Measurements from ENCODE around the gene SERPINA5. TPM values are rescaled to one million over a fixed set of nuclear protein-coding genes. Genes with fewer than 3 reads are reported as not detected.

SERPINA5 gene
- total and polyA plus RNA-seq, 2 donors (not counting 1 experiment from before 2014, with no cell fraction given), result not detected

GRCh38 chr14:94542111-94542810 is 39.0 kb upstream of the SERPINA5 start:
- Histone ChIP-seq H3K9me3 (ENCODE audit: control insufficient read depth, insufficient read depth, low read depth, low read length) (no peaks in the 10 kb centered on the region), H3K79me2 (ENCODE audit: control insufficient read depth, insufficient read depth, low read length) (no peaks in the 10 kb centered on the region), H3K27ac (ENCODE audit: insufficient read depth, low read length) (no peak overlapping the region), H3K9ac (ENCODE audit: insufficient read depth, low read length) (no peak overlapping the region), H4K20me1 (ENCODE audit: control insufficient read depth, extremely low read depth, insufficient read depth, low read length) (no peaks in the 10 kb centered on the region), H3K27me3 (ENCODE audit: control insufficient read depth, insufficient read depth, low read length) (no peaks in the 10 kb centered on the region), H2AFZ (ENCODE audit: low read length) (no peak overlapping the region), H3K36me3 (ENCODE audit: control insufficient read depth, insufficient read depth, low read length) (no peaks in the 10 kb centered on the region), H3K4me2 (ENCODE audit: extremely low read depth, insufficient read depth, low read length) (no peak overlapping the region), H3K4me1 (ENCODE audit: control insufficient read depth, extremely low read depth, insufficient read depth, low read length) (no peaks in the 10 kb centered on the region), H3K4me3 (replicated peaks in 1 of 4; ENCODE audit: control extremely low read depth in 1 of 4, insufficient read depth in 1 of 4, low read depth in 3 of 4, low read length in 4 of 4) (no peak overlapping the region)
- DNase-seq (ENCODE audit: low read depth in 2 of 2), result peak in 1 of 2 donors; percentile 45
- TF ChIP-seq, protein P1, sequence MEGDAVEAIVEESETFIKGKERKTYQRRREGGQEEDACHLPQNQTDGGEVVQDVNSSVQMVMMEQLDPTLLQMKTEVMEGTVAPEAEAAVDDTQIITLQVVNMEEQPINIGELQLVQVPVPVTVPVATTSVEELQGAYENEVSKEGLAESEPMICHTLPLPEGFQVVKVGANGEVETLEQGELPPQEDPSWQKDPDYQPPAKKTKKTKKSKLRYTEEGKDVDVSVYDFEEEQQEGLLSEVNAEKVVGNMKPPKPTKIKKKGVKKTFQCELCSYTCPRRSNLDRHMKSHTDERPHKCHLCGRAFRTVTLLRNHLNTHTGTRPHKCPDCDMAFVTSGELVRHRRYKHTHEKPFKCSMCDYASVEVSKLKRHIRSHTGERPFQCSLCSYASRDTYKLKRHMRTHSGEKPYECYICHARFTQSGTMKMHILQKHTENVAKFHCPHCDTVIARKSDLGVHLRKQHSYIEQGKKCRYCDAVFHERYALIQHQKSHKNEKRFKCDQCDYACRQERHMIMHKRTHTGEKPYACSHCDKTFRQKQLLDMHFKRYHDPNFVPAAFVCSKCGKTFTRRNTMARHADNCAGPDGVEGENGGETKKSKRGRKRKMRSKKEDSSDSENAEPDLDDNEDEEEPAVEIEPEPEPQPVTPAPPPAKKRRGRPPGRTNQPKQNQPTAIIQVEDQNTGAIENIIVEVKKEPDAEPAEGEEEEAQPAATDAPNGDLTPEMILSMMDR (conservative IDR thresholded peaks at IDR 0.05 in 1 of 2, IDR thresholded peaks at IDR 0.05 in 1 of 2; ENCODE audit: low read depth in 1 of 2, low read length in 2 of 2), result no peak
- TF ChIP-seq EZH2 (IDR thresholded peaks at IDR 0.05; ENCODE audit: low read length, missing control alignments), result no peak

GRCh38 chr14:94542811-94543440 is 38.3 kb upstream of the SERPINA5 start:
- Histone ChIP-seq H3K9ac (ENCODE audit: insufficient read depth, low read length) (no peak overlapping the region), H2AFZ (ENCODE audit: low read length) (no peak overlapping the region)

GRCh38 chr14:94543449-94544124 is 37.6 kb upstream of the SERPINA5 start:
- TF ChIP-seq, protein P1 (conservative IDR thresholded peaks at IDR 0.05 in 1 of 2, IDR thresholded peaks at IDR 0.05 in 1 of 2; ENCODE audit: low read depth in 1 of 2, low read length in 2 of 2), result no peak
- no peak for TF ChIP-seq EZH2 (IDR thresholded peaks at IDR 0.05; ENCODE audit: low read length, missing control alignments)
- Histone ChIP-seq H3K27me3 (ENCODE audit: control insufficient read depth, insufficient read depth, low read length) (no peaks in the 10 kb centered on the region), H3K79me2 (ENCODE audit: control insufficient read depth, insufficient read depth, low read length) (no peaks in the 10 kb centered on the region), H3K9me3 (ENCODE audit: control insufficient read depth, insufficient read depth, low read depth, low read length) (no peaks in the 10 kb centered on the region), H4K20me1 (ENCODE audit: control insufficient read depth, extremely low read depth, insufficient read depth, low read length) (no peaks in the 10 kb centered on the region), H3K4me3 (replicated peaks in 1 of 4; ENCODE audit: control extremely low read depth in 1 of 4, insufficient read depth in 1 of 4, low read depth in 3 of 4, low read length in 4 of 4) (no peak overlapping the region), H3K27ac (ENCODE audit: insufficient read depth, low read length) (no peak overlapping the region), H3K9ac (ENCODE audit: insufficient read depth, low read length) (no peak overlapping the region), H3K4me1 (ENCODE audit: control insufficient read depth, extremely low read depth, insufficient read depth, low read length) (no peaks in the 10 kb centered on the region), H2AFZ (ENCODE audit: low read length) (no peak overlapping the region), H3K4me2 (ENCODE audit: extremely low read depth, insufficient read depth, low read length) (no peak overlapping the region), H3K36me3 (ENCODE audit: control insufficient read depth, insufficient read depth, low read length) (no peaks in the 10 kb centered on the region)
- no peak for DNase-seq (ENCODE audit: low read depth in 2 of 2)

More at GRCh38 chr14:94542811-94543440, 38.3 kb upstream of the SERPINA5 start:
- no peak overlapping the region for H3K4me2 ChIP-seq (ENCODE audit: extremely low read depth, insufficient read depth, low read length)
- no peak overlapping the region for H3K4me3 ChIP-seq (replicated peaks in 1 of 4; ENCODE audit: control extremely low read depth in 1 of 4, insufficient read depth in 1 of 4, low read depth in 3 of 4, low read length in 4 of 4)
- H3K36me3 ChIP-seq (ENCODE audit: control insufficient read depth, insufficient read depth, low read length), result no peaks in the 10 kb centered on the region
- no peaks in the 10 kb centered on the region for H3K4me1 ChIP-seq (ENCODE audit: control insufficient read depth, extremely low read depth, insufficient read depth, low read length)
- no peaks in the 10 kb centered on the region for H3K9me3 ChIP-seq (ENCODE audit: control insufficient read depth, insufficient read depth, low read depth, low read length)
- no peak overlapping the region for H3K27ac ChIP-seq (ENCODE audit: insufficient read depth, low read length)
- no peaks in the 10 kb centered on the region for H3K79me2 ChIP-seq (ENCODE audit: control insufficient read depth, insufficient read depth, low read length)
- no peak for DNase-seq (ENCODE audit: low read depth in 2 of 2)
- H3K27me3 ChIP-seq (ENCODE audit: control insufficient read depth, insufficient read depth, low read length), result no peaks in the 10 kb centered on the region
- TF ChIP-seq EZH2 (IDR thresholded peaks at IDR 0.05; ENCODE audit: low read length, missing control alignments), result no peak
- TF ChIP-seq, protein P1 (conservative IDR thresholded peaks at IDR 0.05 in 1 of 2, IDR thresholded peaks at IDR 0.05 in 1 of 2; ENCODE audit: low read depth in 1 of 2, low read length in 2 of 2), result no peak
- no peaks in the 10 kb centered on the region for H4K20me1 ChIP-seq (ENCODE audit: control insufficient read depth, extremely low read depth, insufficient read depth, low read length)

Measured in fibroblast of lung (primary cell).